ENCODE results near the gene FAT3.

FAT3 gene

DNA sequence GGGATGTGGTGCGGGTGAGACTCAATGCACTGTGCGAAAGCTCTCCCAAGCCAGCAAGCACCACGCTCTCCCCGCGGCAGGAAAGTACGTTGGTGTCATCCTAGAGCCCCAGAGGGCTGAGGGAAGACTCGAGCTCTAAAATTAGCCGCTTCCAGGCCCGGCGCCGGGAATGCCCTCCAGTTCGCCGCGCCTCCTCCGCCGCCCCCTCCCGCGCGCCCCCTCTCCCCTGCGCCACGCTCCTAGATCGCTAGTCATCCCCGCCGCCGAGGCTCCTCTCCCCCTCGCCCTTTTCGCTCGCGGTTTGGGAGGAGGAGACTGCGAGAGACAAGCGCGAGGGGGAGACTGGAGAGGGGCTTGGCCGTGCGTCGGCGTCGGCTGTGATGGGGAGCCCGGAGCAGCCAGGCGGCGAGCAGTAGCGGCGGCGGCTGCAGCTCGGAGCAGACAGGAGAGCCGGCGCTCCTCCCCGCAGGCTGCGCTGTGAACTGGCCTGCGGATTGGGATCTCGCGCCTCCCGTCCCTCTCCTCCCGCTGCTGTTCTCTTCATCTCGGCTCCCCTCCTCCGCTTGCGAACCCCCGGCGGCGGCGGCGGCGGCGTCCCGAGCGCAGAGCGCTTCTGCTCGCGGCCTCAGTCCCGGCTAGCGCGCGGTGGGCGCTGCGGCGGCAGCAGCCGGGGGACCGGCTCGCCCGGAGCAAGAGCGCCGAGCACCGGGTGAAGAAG is at the start of gene FAT3:
Gene FAT3, plus strand, starts transcription at position 412 of the 718 bp plus-strand sequence. CDS start 127,295 bp downstream, outside the sequence.
- no peak for DNase-seq (ENCODE audit: low read depth)

DNA sequence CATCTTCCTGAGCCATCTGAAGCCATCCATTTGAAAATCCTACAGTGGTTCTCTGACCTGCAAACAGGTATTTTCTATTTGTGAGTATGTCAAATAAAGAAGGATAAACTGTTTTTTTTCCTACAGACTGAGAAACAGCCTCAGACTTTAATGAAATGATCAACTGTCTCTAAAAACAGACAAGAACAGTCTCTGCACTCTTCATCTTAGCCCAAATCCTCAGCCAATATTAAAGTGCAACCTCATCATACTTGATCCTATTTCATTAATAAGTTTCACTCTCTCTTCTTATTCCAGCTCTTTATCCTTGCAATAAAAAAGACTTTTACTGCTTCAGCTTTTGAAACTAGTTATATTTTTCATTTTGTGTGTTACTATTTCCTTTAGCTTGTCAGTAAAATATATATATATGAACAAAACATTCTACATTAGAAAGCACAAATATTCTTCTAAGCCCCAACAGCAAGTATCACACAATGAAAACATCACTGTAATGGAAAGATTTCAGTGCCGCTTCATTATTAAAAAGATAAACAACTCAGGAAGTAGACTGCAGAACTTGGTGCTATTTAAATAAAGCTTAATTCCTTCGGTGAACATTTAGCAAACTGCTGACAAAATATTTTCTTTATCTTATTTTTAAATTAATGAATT is 45.5 kb upstream of the FAT3 start:
- no peak for DNase-seq (ENCODE audit: low read depth)

GRCh38 chr11:92180226-92180625 is 44.4 kb upstream of the FAT3 start:
- no peak for DNase-seq (ENCODE audit: low read depth)

GRCh38 chr11:92180664-92181251 is 43.9 kb upstream of the FAT3 start:
- DNase-seq (ENCODE audit: low read depth) = peak; percentile 66

GRCh38 chr11:92190535-92191206 is 33.9 kb upstream of the FAT3 start:
- no peak for DNase-seq (ENCODE audit: low read depth)

GRCh38 chr11:92192141-92192540 is 32.5 kb upstream of the FAT3 start:
- DNase-seq (ENCODE audit: low read depth) = no peak

DNA sequence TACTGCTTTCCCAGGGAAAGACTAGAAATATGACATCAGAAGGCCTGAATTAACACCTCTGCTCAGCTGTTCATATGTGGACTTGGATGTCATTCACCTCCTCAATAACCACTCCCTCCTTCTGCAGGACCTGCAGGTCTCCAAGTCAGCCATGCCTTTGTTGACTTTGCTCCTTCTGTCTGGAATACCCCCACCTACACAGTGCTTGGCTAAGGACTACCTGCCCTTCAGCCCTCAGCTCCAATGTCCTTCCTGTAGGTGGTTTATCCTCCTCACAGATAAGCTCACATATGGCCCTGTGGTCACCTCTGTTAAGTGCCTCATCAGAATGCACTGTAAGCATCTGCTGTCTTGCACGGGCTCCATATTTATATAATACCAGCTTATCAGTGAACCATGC is 26.4 kb upstream of the FAT3 start:
- no peak for DNase-seq (ENCODE audit: low read depth)

DNA sequence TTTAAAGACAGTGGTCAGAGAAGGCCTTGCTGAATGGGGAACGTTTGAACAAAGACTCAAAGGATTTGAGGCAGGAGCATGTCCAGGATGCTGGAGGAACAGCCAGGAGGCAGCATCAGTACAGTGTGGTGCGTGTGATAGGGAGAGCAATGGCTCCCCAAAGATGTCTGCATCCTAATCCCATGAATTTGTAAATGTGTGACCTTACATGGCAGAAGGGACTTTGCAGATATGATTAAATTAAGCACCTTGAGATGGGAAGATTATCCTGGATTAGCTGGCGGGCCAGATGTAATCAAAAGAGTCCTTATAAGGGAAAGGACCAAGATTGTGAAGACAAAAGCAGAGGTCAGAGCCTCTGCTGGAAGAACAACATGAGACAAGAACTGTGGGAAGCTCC is 24.6 kb upstream of the FAT3 start:
- DNase-seq (ENCODE audit: low read depth) = no peak

DNA sequence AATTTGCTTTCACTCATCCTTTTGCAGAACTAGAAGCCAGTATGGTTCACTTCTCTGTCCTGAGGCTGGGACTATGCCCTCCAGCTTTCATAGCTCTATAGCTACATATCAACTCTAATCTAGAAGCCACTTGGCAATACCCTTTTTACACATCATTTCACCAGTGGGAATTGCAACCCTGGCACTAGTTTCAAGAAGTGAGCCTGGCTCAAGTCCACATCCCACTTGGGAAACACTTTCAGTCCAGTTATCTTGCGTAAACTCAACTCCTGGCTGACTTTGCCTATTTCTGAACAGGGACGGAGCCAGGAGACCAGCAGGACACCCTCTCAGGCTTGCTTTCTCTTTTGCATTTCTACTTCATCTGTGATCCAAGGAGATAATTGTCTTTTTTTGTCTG is 19.9 kb upstream of the FAT3 start:
- no peak for DNase-seq (ENCODE audit: low read depth)

GRCh38 chr11:92206441-92206840 is 18.2 kb upstream of the FAT3 start:
- DNase-seq (ENCODE audit: low read depth) = no peak

- DNase-seq (ENCODE audit: low read depth) = no peak
Observed at GRCh38 chr11:92211576-92212167, 12.9 kb upstream of the FAT3 start.

DNA sequence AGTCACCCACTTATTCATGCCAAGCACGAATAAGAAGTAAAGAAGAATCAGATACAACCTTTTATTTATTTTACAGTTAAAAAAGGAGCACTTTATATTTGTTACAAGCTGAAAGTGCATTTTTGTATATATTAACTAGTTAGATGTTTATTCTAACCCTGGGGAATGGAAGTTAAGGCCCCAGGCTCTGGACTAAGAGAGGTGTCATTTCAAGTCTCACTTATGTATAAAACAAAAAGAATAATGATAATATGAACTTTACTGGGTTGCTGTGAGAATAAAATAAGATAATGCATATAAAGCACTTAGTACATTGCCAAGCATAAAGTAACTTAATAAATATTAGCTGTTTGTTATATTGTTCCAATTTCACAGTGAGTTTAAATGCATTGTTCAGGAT is 12.1 kb upstream of the FAT3 start:
- DNase-seq (ENCODE audit: low read depth) = no peak

- no peak for DNase-seq (ENCODE audit: low read depth)
Observed at GRCh38 chr11:92216789-92217188, 7.8 kb upstream of the FAT3 start.

GRCh38 chr11:92219476-92219875 is 5.1 kb upstream of the FAT3 start:
- no peak for DNase-seq (ENCODE audit: low read depth)

- DNase-seq (ENCODE audit: low read depth) = no peak
Observed at GRCh38 chr11:92222701-92223100, 1.9 kb upstream of the FAT3 start.

DNA sequence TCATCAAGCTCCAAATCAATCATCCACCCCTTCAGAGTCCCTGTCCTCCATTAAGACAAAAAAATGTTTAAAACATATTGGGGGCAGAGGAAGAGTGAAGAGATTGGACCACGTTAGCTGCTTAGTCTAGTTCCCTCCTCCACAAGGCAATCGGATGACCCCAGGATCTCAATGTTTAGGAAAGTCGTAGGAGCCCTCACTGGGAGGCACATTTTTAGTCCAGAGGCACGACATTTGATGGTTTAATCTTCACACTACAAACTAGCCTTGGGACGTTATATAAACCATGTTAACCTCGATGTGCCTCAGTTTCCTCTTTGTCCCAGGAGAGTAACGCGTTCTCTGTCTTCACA is 588 bp upstream of the FAT3 start:
- DNase-seq (ENCODE audit: low read depth) = no peak

DNA sequence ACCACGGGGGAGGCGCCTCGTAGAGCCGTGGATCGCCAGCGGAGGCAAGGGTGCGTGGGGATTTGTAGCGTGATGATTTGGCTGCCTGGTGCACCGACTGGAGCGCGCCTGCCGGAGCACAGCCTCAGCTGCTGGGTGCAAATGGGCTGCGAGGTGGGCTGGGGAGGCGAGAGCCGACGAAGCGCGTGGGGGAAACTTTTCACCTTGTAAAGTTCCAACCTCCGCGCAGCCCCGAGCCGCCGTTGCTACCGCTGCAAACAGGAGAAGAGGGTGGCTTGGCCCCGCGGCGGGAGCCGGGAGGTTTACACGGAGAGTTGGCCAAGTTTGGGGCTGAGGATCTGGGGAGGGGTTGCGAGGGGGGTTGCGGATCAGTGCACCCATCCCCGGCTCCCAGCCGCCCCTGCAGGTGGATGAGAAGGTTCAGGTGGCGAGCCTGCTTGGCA is 528 bp downstream of the FAT3 start:
- DNase-seq (ENCODE audit: low read depth) = no peak

- no peak for DNase-seq (ENCODE audit: low read depth)
Observed at GRCh38 chr11:92225568-92226330, 1.1 kb downstream of the FAT3 start.

DNA sequence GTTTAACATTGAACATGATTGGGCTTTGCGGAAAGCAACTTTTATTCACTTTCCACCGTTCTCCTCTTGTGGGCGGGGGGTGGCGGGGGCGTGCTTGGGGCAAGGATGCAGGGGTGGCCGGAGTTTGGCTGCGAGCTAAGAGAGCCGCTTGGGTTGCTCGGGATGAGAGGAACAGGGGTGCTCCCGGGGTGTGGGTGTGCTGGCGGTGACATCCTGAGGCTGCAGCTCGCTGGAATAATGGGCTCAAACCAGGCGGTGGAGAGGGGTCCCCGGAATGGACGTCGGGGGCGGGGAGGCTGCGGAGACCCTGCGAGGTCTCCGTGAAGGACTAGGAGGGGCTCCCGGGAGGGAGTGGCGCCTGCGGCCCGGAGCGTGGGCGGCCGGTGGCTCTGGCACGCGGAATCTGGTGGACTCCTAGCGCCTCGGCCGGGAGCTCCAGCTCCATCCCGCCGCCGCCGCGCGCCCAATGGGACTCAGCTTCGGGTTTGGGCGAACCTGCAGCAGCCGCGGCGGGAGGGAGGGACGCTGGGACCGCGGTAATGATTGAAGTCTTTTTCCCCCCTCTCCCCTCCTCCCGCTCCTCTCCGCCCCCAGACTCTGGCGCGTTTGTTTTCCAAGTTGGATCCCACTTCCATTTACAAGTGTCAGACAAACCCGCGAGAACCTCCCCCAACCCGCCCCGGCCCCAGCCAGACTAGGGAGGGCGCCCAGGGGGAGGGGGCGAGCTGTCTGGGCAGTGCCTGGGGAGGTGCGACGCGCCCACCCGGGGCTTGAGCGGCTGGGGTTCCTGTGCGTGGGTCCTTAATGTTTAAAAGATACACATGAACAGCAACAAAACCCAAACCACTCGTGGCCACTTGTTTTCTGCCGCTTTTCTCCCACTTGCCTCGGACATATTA is 2.0 kb downstream of the FAT3 start:
- no peak for DNase-seq (ENCODE audit: low read depth)

- DNase-seq (ENCODE audit: low read depth) = no peak
Observed at GRCh38 chr11:92227230-92227814, 2.7 kb downstream of the FAT3 start.
